WERI-Rb-1 (cell line): ENCODE results near the gene PHLPP1.

ENCODE experiments used
- DNase-seq: peaks from one replicate; pipeline ENCODE4 v3.0.0-alpha.2; 2020
- H3K27ac ChIP-seq: fragments of 250-450 bp; sonication (Bioruptor Pico); 2 replicates; pipeline ENCODE4 v1.5.1; 2020; ENCODE audit warnings: mild to moderate bottlenecking, moderate library complexity
- H3K27me3 ChIP-seq: fragments of 250-450 bp; sonication (Bioruptor Pico); 2 replicates; pipeline ENCODE4 v1.5.1; 2021; ENCODE audit warnings: mild to moderate bottlenecking, low read depth, moderate library complexity; ENCODE audit not compliant: insufficient read depth, severe bottlenecking
- H3K36me3 ChIP-seq: fragments of 250-450 bp; sonication (Bioruptor Pico); 2 replicates; pipeline ENCODE4 v1.5.1; 2020; ENCODE audit warnings: mild to moderate bottlenecking, moderate library complexity
- H3K4me3 ChIP-seq: 2 replicates; pipeline ENCODE4 v1.5.1; 2011; ENCODE audit warnings: low read depth, mild to moderate bottlenecking, control low read depth, low read length
- H3K9me3 ChIP-seq: fragments of 250-450 bp; sonication (Bioruptor Pico); 2 replicates; pipeline ENCODE4 v1.5.1; 2021; ENCODE audit warnings: mild to moderate bottlenecking, moderate library complexity; ENCODE audit not compliant: severe bottlenecking
- CTCF ChIP-seq: IDR thresholded peaks from 2 replicates; pipeline ENCODE4 v1.5.1; 2011; ENCODE audit warnings: low read depth, mild to moderate bottlenecking, control low read depth, inconsistent platforms, low read length

Gene PHLPP1

GRCh38 chr18:62767836-62768557 lies 52.7 kb downstream of the PHLPP1 start:
- Histone ChIP-seq H3K9me3 (no peaks in the 10 kb centered on the region), H3K4me3 (no peak overlapping the region), H3K36me3 (no peaks in the 10 kb centered on the region), H3K27me3 (no peaks in the 10 kb centered on the region), H3K27ac (no peak overlapping the region)
- TF ChIP-seq CTCF: no peak
- DNase-seq: no peak

- no peak for TF ChIP-seq CTCF
- H3K4me3 ChIP-seq: no peak overlapping the region
- DNase-seq: no peak
- H3K9me3 ChIP-seq: no peaks in the 10 kb centered on the region
- H3K36me3 ChIP-seq: no peaks in the 10 kb centered on the region
- no peak overlapping the region for H3K27ac ChIP-seq
- H3K27me3 ChIP-seq: no peaks in the 10 kb centered on the region
These were observed 53.2 kb downstream of the PHLPP1 start for GRCh38 chr18:62768558-62768943.

- no peak overlapping the region for H3K27ac ChIP-seq
- H3K36me3 ChIP-seq: no peaks in the 10 kb centered on the region
- H3K9me3 ChIP-seq: no peaks in the 10 kb centered on the region
- no peaks in the 10 kb centered on the region for H3K27me3 ChIP-seq
- no peak overlapping the region for H3K4me3 ChIP-seq
- DNase-seq: no peak
- no peak for TF ChIP-seq CTCF
These were observed 53.9 kb downstream of the PHLPP1 start for GRCh38 chr18:62769216-62769615.

- no peak overlapping the region for H3K4me3 ChIP-seq
- TF ChIP-seq CTCF: no peak
These were observed 56.3 kb downstream of the PHLPP1 start for GRCh38 chr18:62771494-62772270.

GRCh38 chr18:62772860-62773584 lies 57.7 kb downstream of the PHLPP1 start:
- no peak overlapping the region for H3K4me3 ChIP-seq
- no peak for DNase-seq
- no peaks in the 10 kb centered on the region for H3K36me3 ChIP-seq
- no peak overlapping the region for H3K27ac ChIP-seq
- no peaks in the 10 kb centered on the region for H3K27me3 ChIP-seq
- H3K9me3 ChIP-seq: no peaks in the 10 kb centered on the region
- TF ChIP-seq CTCF: no peak

More at GRCh38 chr18:62771494-62772270, 56.3 kb downstream of the PHLPP1 start:
- no peaks in the 10 kb centered on the region for H3K27me3 ChIP-seq
- no peak for DNase-seq
- H3K9me3 ChIP-seq: no peaks in the 10 kb centered on the region
- no peak overlapping the region for H3K27ac ChIP-seq
- no peaks in the 10 kb centered on the region for H3K36me3 ChIP-seq
